HepG2 (cell line): Measurements from ENCODE around the gene TEX19. TPM values are rescaled to one million over a fixed set of nuclear protein-coding genes. Genes with fewer than 3 reads are reported as not detected.

Experiments used
- ATAC-seq: fragments of 200-7000 bp; cut with Tn5 transposase; 3 replicates; pipeline ENCODE4 v1.9.1; 2020; ENCODE audit warnings: mild to moderate bottlenecking, moderate library complexity
- BruUV-seq: library from RNA; stranded (reverse); fragments of 400-500 nt; replicated peaks from 2 replicates; lab custom pipeline; 2021; lab: Mats Ljungman, UMichigan
- CTCF ChIA-PET: fragments of 300-600 bp; formaldehyde crosslinking; extraction: SDS; loops from one replicate; lab custom pipeline; 2021; ENCODE audit warnings: low total read pairs, inconsistent platforms, low intra/inter-chr PET ratio; lab: Yijun Ruan, JAX
- POLR2A ChIA-PET: fragments of 350-600 bp; sonication (Branson Sonifier 250); formaldehyde crosslinking; loops from one replicate; lab custom pipeline; 2020; ENCODE audit warnings: antibody characterized with exemption, inconsistent platforms; lab: Yijun Ruan, JAX
- DNase-seq: peaks from one replicate; pipeline ENCODE4 v3.0.0-alpha.2; 2015; ENCODE audit warnings: low spot score
- FAIRE-seq: peaks from 3 replicates; lab custom pipeline; 2011; peaks lifted over from hg19 to GRCh38; lab: Jason Lieb, UNC
- H2AFZ ChIP-seq: one replicate; pipeline ENCODE4 v1.6.1; 2011; ENCODE audit warnings: low read length, inconsistent platforms
- H3K27ac ChIP-seq: fragments of 300-600 bp; 3 replicates; pipeline ENCODE4 v1.8.0; 2011; ENCODE audit warnings: mixed run types, mild to moderate bottlenecking, mixed read lengths, low read length, inconsistent platforms; ENCODE audit not compliant: insufficient read depth; ENCODE audit errors: extremely low read length
- H3K27me3 ChIP-seq, 2 experiments: fragments of 200-600 bp in 1 of 2; 2 replicates in 1 of 2; 3 replicates in 1 of 2; pipeline versions ENCODE4 v1.6.0 to v1.8.0; 2011; ENCODE audit warnings: low read length in 2 of 2, mild to moderate bottlenecking in 2 of 2, moderate library complexity in 2 of 2, inconsistent platforms in 1 of 2; ENCODE audit not compliant: insufficient read depth in 2 of 2, control insufficient read depth in 1 of 2
- H3K36me3 ChIP-seq, 2 experiments: fragments of 200-600 bp in 1 of 2; replicated peaks in 1 of 2; 2 replicates in 1 of 2; 3 replicates in 1 of 2; pipeline versions ENCODE4 v1.5.1 to v1.8.0; 2011; ENCODE audit warnings: low read length in 2 of 2, inconsistent platforms in 1 of 2; ENCODE audit not compliant: insufficient read depth in 2 of 2, control insufficient read depth in 1 of 2
- H3K4me1 ChIP-seq: 2 replicates; pipeline ENCODE4 v1.5.1; 2012; ENCODE audit warnings: low read length, inconsistent platforms; ENCODE audit not compliant: insufficient read depth
- H3K4me2 ChIP-seq: 2 replicates; pipeline ENCODE4 v1.6.0; 2011; ENCODE audit warnings: low read depth, low read length, inconsistent platforms
- H3K4me3 ChIP-seq, 3 experiments: fragments of 200-600 bp in 1 of 3; sonication (generic), shearing (Covaris generic) in 1 of 3; replicated peaks in 1 of 3; 2 replicates each; pipeline ENCODE4 v1.5.1; 2011 to 2016; ENCODE audit warnings: low read length in 3 of 3, inconsistent platforms in 2 of 3, low read depth in 2 of 3, mild to moderate bottlenecking in 2 of 3, control low read depth in 1 of 3, mixed read lengths in 1 of 3; ENCODE audit not compliant: insufficient read depth in 1 of 3
- H3K79me2 ChIP-seq: one replicate; pipeline ENCODE4 v1.6.1; 2011; ENCODE audit warnings: low read length, inconsistent platforms; ENCODE audit not compliant: insufficient read depth
- H3K9ac ChIP-seq: 2 replicates; pipeline ENCODE4 v1.6.0; 2011; ENCODE audit warnings: mild to moderate bottlenecking, low read depth, low read length, inconsistent platforms; ENCODE audit not compliant: insufficient read depth
- H3K9me3 ChIP-seq: 2 replicates; pipeline ENCODE4 v1.5.1; 2012; ENCODE audit warnings: mild to moderate bottlenecking, low read length
- H4K20me1 ChIP-seq: 2 replicates; pipeline ENCODE4 v1.6.0; 2011; ENCODE audit warnings: inconsistent platforms, mild to moderate bottlenecking, low read length, moderate library complexity; ENCODE audit not compliant: insufficient read depth
- ARID4A ChIP-seq: sonication (generic); formaldehyde crosslinking; IDR thresholded peaks from 2 replicates; pipeline ENCODE4 v1.5.0; 2020; ENCODE audit warnings: mild to moderate bottlenecking, missing genetic modification reagents, borderline replicate concordance
- ATF7 ChIP-seq, 2 experiments: fragments of 450-650 bp in 1 of 2; sonication (generic) in 1 of 2; formaldehyde crosslinking in 1 of 2; IDR thresholded peaks; 2 replicates each; pipeline versions ENCODE4 v1.4.0 to v1.6.1; 2016 to 2020; ENCODE audit warnings: antibody characterized with exemption in 1 of 2, mild to moderate bottlenecking in 1 of 2, missing genetic modification reagents in 1 of 2
- DMAP1 ChIP-seq: IDR thresholded peaks from 2 replicates; pipeline ENCODE4 v1.6.1; 2016
- FOXC1 ChIP-seq: sonication (generic); formaldehyde crosslinking; IDR thresholded peaks from 2 replicates; pipeline ENCODE4 v1.8.0; 2022; ENCODE audit warnings: mild to moderate bottlenecking, missing genetic modification reagents, borderline replicate concordance
- HBP1 ChIP-seq: IDR thresholded peaks from 2 replicates; pipeline ENCODE4 v1.6.1; 2016; ENCODE audit warnings: low read depth, control low read depth
- MXI1 ChIP-seq: IDR thresholded peaks from 3 replicates; pipeline ENCODE4 v1.6.1; 2012; ENCODE audit warnings: low read depth, low read length, inconsistent platforms, borderline replicate concordance
- RFXANK ChIP-seq: IDR thresholded peaks from 2 replicates; pipeline ENCODE4 v1.6.1; 2016
- SNAPC5 ChIP-seq: sonication (generic); formaldehyde crosslinking; IDR thresholded peaks from 2 replicates; pipeline ENCODE4 v1.8.1; 2023; ENCODE audit warnings: mild to moderate bottlenecking, missing genetic modification reagents, borderline replicate concordance
- TCF7L2 ChIP-seq: IDR thresholded peaks from 2 replicates; pipeline ENCODE4 v1.6.1; 2011; ENCODE audit warnings: mild to moderate bottlenecking, low read depth, low read length, moderate library complexity
- ZKSCAN1 ChIP-seq: fragments of 150-350 bp; IDR thresholded peaks from 2 replicates; pipeline ENCODE4 v1.6.1; 2014; ENCODE audit warnings: low read length
- ZNF678 ChIP-seq: sonication (generic); formaldehyde crosslinking; IDR thresholded peaks from 2 replicates; pipeline ENCODE4 v1.4.0; 2020; ENCODE audit warnings: mild to moderate bottlenecking, missing genetic modification reagents
- ZNF704 ChIP-seq: sonication (generic); formaldehyde crosslinking; IDR thresholded peaks from 2 replicates; pipeline ENCODE4 v1.8.1; 2023; ENCODE audit warnings: mild to moderate bottlenecking, inconsistent platforms, moderate library complexity, missing genetic modification reagents, borderline replicate concordance
- ZNF784 ChIP-seq: sonication (generic); formaldehyde crosslinking; IDR thresholded peaks from 2 replicates; pipeline ENCODE4 v1.5.1; 2020; ENCODE audit warnings: missing genetic modification reagents, mild to moderate bottlenecking, borderline replicate concordance
- ZZZ3 ChIP-seq: sonication (generic); formaldehyde crosslinking; IDR thresholded peaks from 2 replicates; pipeline ENCODE4 v1.4.0; 2020; ENCODE audit warnings: missing genetic modification reagents, mild to moderate bottlenecking, borderline replicate concordance
- WGBS: methylation state at CpG from one replicate; pipeline ENCODE4 v1.1.6; 2017; ENCODE audit warnings: low lambda C conversion rate; 5-methylcytosine and 5-hydroxymethylcytosine counted together
- in situ Hi-C: cut with HindIII; loops from 2 replicates; pipeline ENCODE4 v1.10.0; 2017; ENCODE audit warnings: low pct_unique_long_range_greater_than_20kb; ENCODE audit not compliant: extremely low pct_ligation_motif_present
- intact Hi-C: fragments of 100-400 bp; cut with micrococcal nuclease; formaldehyde crosslinking; loops from one replicate; pipeline ENCODE4 v1.10.0; 2022; ENCODE audit not compliant: unreplicated experiment
- polyA plus RNA-seq, 8 experiments: library from polyadenylated mRNA; depleted of rRNA in 3 of 8; stranded (reverse) in 7 of 8; unstranded in 1 of 8; fragments of >200 nt; fragmentation: Illumina TruSeq in 4 of 8; extraction: Trizol in 4 of 8; gene quantifications; 2 replicates each; pipeline versions ENCODE4 v1.2.1 to v1.2.3, GENCODE V29; 2011 to 2016; ENCODE audit warnings: low read depth in 4 of 8, missing spikeins in 1 of 8, mixed read lengths in 1 of 8; ENCODE audit not compliant: insufficient read depth in 1 of 8
- total RNA-seq, 5 experiments: library from RNA; depleted of rRNA; stranded (reverse); fragments of >200 nt; fragmentation: Illumina TruSeq; extraction: Trizol; gene quantifications; 2 replicates each; pipeline ENCODE4 v1.2.3, GENCODE V29; 2016; ENCODE audit warnings: low read depth in 1 of 5

TEX19 gene
- total and polyA plus RNA-seq, 2 of the 13 experiments (the other 11 are each of a cell fraction or from before 2014, with no cell fraction given): 1.3 to 6.0 TPM

- Histone ChIP-seq H3K9me3 (no peaks in the 10 kb centered on the region), H3K27me3 (no peaks in the 10 kb centered on the region), H3K27ac (no peak overlapping the region), H3K36me3 (peaks cover 9 to 15% of the 10 kb centered on the region in 2 experiments; a peak in 4 of 5 replicates), H3K4me1 (peaks cover 23% of the 10 kb centered on the region), H3K4me3 (no peak overlapping the region), H4K20me1 (peaks cover 4% of the 10 kb centered on the region; the same call in 1 of the 2 replicates), H3K79me2 (no peaks in the 10 kb centered on the region), H3K9ac (no peak overlapping the region), H2AFZ (no peak overlapping the region), H3K4me2 (no peak overlapping the region)
- no TSS peak for BruUV-seq
- DNase-seq (no peak), ATAC-seq (no peak), FAIRE-seq (no peak)
- in situ Hi-C loops (no loop called here), intact Hi-C loops (no loop called here)
- ChIA-PET POLR2A (no interaction called here), CTCF (no interaction called here)
- WGBS: 95% methylated on average over 15 of the region's 15 CpGs
- TF ChIP-seq FOXC1 (CRISPR knock-in tag) (no peak), TCF7L2 (no peak), ZNF678 (CRISPR knock-in tag) (no peak), ZNF704 (CRISPR knock-in tag) (no peak), DMAP1 (CRISPR knock-in tag) (no peak), HBP1 (CRISPR knock-in tag) (no peak), ARID4A (0 out of 2 replicates have a peak, but pooled peaks have one; percentile 27), SNAPC5 (CRISPR knock-in tag) (no peak), ATF7 (IDR thresholded peaks at IDR 0.05) (peak; percentile 79), ATF7 (CRISPR knock-in tag; IDR thresholded peaks at IDR 0.05) (no peak), ZKSCAN1 (no peak), RFXANK (CRISPR knock-in tag) (no peak), ZZZ3 (CRISPR knock-in tag) (no peak), ZNF784 (CRISPR knock-in tag) (no peak), MXI1 (no peak)
These were observed 49.4 kb downstream of the TEX19 start for GRCh38 chr17:82408288-82408937.
